ENCODE measurements around the gene KCNK5.

The KCNK5 gene

GRCh38 chr6:39239527-39240154, 10.4 kb upstream of the KCNK5 start:
- FAIRE-seq: no peak

GRCh38 chr6:39236742-39237141, 7.5 kb upstream of the KCNK5 start:
- no peak for FAIRE-seq

GRCh38 chr6:39233333-39233732, 4.1 kb upstream of the KCNK5 start:
- FAIRE-seq: no peak

GRCh38 chr6:39231521-39232243, 2.4 kb upstream of the KCNK5 start:
- FAIRE-seq: no peak

GRCh38 chr6:39230654-39231035, 1.4 kb upstream of the KCNK5 start:
- no peak for FAIRE-seq

- no peak for FAIRE-seq
Observed at GRCh38 chr6:39228111-39228971, 934 bp downstream of the KCNK5 start.

- FAIRE-seq: no peak
Observed at GRCh38 chr6:39227476-39227875, 1.8 kb downstream of the KCNK5 start.

GRCh38 chr6:39226639-39227329, 2.5 kb downstream of the KCNK5 start:
- FAIRE-seq: no peak

GRCh38 chr6:39225946-39226437, 3.3 kb downstream of the KCNK5 start:
- no peak for FAIRE-seq

- FAIRE-seq: no peak
Observed at GRCh38 chr6:39225543-39225942, 3.7 kb downstream of the KCNK5 start.

- FAIRE-seq: no peak
Observed at GRCh38 chr6:39224523-39225182, 4.6 kb downstream of the KCNK5 start.

- FAIRE-seq: no peak
Observed at GRCh38 chr6:39224011-39224410, 5.3 kb downstream of the KCNK5 start.

GRCh38 chr6:39223555-39223954, 5.7 kb downstream of the KCNK5 start:
- FAIRE-seq: no peak

GRCh38 chr6:39223061-39223460, 6.2 kb downstream of the KCNK5 start:
- FAIRE-seq: no peak

- FAIRE-seq: no peak
Observed at GRCh38 chr6:39221779-39222641, 7.3 kb downstream of the KCNK5 start.

- no peak for FAIRE-seq
Observed at GRCh38 chr6:39221115-39221514, 8.2 kb downstream of the KCNK5 start.

GRCh38 chr6:39218868-39219567, 10.3 kb downstream of the KCNK5 start:
- FAIRE-seq: no peak

- FAIRE-seq: no peak
Observed at GRCh38 chr6:39217177-39217864, 12.0 kb downstream of the KCNK5 start.

- no peak for FAIRE-seq
Observed at GRCh38 chr6:39215640-39216158, 13.6 kb downstream of the KCNK5 start.

Data from colon (tissue), 2 donors.